Activated T-helper 2 cell treated with anti-CD3 and anti-CD28 coated beads, Interferon-gamma antibody, Interleukin-2, Interleukin-4, amounts not matched to agents 10 μg/mL and 5 μg/mL and 100 μg/mL, durations not matched to agents 14 hours and 24 hours and 36 hours (primary cell): Measurements from ENCODE around the gene NTMT1. TPM values are rescaled to one million over a fixed set of nuclear protein-coding genes. Genes with fewer than 3 reads are reported as not detected.

Experiments used
- DNase-seq: peaks from one replicate; pipeline ENCODE4 v3.0.0; 2021; ENCODE audit warnings: low spot score
- H3K27ac Mint-ChIP-seq: one replicate; pipeline ENCODE4 v1.8.0; 2021; ENCODE audit warnings: mixed read lengths
- H3K27me3 Mint-ChIP-seq: one replicate; pipeline ENCODE4 v1.8.0; 2021; ENCODE audit warnings: low read depth, mixed read lengths
- H3K36me3 Mint-ChIP-seq: one replicate; pipeline ENCODE4 v1.8.0; 2021; ENCODE audit warnings: low read depth, mixed read lengths
- H3K4me1 Mint-ChIP-seq: one replicate; pipeline ENCODE4 v1.8.0; 2021; ENCODE audit warnings: low read depth, mixed read lengths
- H3K4me3 Mint-ChIP-seq: one replicate; pipeline ENCODE4 v1.8.0; 2021; ENCODE audit warnings: low read depth, mild to moderate bottlenecking, moderate library complexity, mixed read lengths
- H3K9me3 Mint-ChIP-seq: one replicate; pipeline ENCODE4 v1.8.0; 2021; ENCODE audit warnings: mixed read lengths
- intact Hi-C: fragments of 100-400 bp; cut with micrococcal nuclease; formaldehyde crosslinking; loops from one replicate; pipeline ENCODE4 v1.15.1; 2023
- total RNA-seq: library from RNA; stranded (reverse); gene quantifications from 2 replicates; pipeline ENCODE4 v1.2.3, GENCODE V29; 2022

Gene NTMT1
- total RNA-seq, 1 donor from 2014 or later = 61.5 TPM

DNA sequence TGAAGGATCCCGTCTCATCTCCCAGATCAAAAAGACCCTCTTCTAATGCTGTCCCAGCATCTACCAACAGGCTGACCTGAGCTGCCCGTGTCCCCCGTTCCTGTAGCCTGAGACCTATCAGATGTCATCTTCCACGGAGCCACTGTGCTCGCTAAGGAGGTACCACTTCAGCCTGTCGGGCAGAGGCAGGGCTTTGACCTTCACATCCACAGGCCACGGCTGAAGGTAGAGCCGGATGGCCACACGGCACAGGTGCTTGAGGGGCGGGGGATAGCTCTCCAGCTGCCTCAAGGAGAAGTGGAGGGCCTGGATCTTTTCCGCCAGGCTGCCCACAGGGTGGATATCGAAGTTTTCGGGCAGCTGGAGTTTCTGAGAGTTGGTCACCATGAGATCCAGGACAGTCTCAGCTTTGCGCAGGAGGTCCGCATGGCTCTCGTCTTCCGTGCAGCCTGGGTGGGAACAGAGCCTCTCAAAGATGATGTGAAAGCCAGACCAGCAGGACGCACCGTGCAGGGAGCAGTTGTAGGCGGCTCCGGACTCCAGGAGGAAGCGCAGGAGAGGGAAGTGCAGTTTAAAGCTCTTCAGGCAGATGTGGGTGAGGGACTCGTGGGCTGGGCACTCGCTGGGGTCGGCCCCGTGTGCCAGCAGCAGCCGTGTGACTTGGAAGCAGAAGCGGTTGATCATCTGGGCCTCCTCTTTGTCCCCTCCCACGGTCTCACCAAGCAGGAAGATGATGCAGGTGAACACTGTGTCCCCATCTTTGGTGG lies 11.9 kb downstream of the NTMT1 start:
- Mint-ChIP-seq H3K4me1 (peaks cover 14% of the 10 kb centered on the region), H3K4me3 (no peak overlapping the region), H3K36me3 (peaks cover 39% of the 10 kb centered on the region), H3K9me3 (no peaks in the 10 kb centered on the region), H3K27ac (peak overlapping the region; percentile 34), H3K27me3 (no peaks in the 10 kb centered on the region)
- no peak for DNase-seq
- intact Hi-C loops = no loop called here

DNA sequence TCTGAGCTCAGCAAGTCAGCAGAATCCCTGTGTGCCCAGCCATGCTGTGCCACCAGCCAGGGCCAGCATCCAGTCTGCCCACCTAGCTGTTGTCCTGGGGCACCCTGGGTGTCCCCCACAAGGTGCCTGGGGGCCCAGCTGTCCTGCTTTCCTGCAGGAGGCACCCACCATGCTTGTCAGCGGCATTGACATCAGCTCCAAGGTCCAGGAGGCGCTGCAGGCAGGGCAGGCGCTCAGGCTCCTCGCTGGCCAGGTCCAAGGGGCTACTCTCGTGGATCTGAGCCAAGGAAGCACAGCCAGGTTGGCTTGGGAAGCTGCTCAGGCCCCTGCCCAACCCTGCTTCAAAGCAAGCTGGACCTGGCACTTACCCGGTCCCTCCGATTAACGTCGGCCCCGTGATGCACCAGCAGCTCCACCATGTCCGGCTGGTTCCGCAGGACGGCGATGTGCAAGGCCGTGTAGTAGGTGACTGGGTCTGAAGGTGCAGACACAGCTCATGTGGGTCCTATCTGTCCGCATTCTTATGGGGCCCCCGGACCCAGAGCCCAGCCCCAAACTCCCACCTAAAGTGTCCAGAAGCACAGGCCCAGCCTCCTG lies 13.2 kb downstream of the NTMT1 start:
- H3K27ac Mint-ChIP-seq = no peak overlapping the region
- H3K4me1 Mint-ChIP-seq = peaks cover 14% of the 10 kb centered on the region
- H3K4me3 Mint-ChIP-seq = no peak overlapping the region
- no peak for DNase-seq
- peaks cover 28% of the 10 kb centered on the region for H3K36me3 Mint-ChIP-seq
- no peaks in the 10 kb centered on the region for H3K27me3 Mint-ChIP-seq
- H3K9me3 Mint-ChIP-seq = no peaks in the 10 kb centered on the region
- intact Hi-C loops = no loop called here

- Mint-ChIP-seq H3K4me1 (peaks cover 14% of the 10 kb centered on the region), H3K27ac (no peak overlapping the region), H3K36me3 (peaks cover 28% of the 10 kb centered on the region), H3K27me3 (no peaks in the 10 kb centered on the region), H3K4me3 (peak overlapping the region; percentile 87), H3K9me3 (no peaks in the 10 kb centered on the region)
- no peak for DNase-seq
- intact Hi-C loops = loop anchor here (5.0 kb wide), 1 partner anchor 98 kb away; no protein-coding TSS in a partner anchor
Measured at GRCh38 chr9:129639756-129640085, 13.8 kb downstream of the NTMT1 start.

- Mint-ChIP-seq H3K27ac (no peak overlapping the region), H3K4me1 (peaks cover 14% of the 10 kb centered on the region), H3K36me3 (peaks cover 22% of the 10 kb centered on the region), H3K9me3 (no peaks in the 10 kb centered on the region), H3K4me3 (peak overlapping the region; percentile 87), H3K27me3 (no peaks in the 10 kb centered on the region)
- intact Hi-C loops = loop anchor here (5.0 kb wide), 1 partner anchor 97 kb away; no protein-coding TSS in a partner anchor
- no peak for DNase-seq
Measured at GRCh38 chr9:129640086-129640870, 14.3 kb downstream of the NTMT1 start.

DNA sequence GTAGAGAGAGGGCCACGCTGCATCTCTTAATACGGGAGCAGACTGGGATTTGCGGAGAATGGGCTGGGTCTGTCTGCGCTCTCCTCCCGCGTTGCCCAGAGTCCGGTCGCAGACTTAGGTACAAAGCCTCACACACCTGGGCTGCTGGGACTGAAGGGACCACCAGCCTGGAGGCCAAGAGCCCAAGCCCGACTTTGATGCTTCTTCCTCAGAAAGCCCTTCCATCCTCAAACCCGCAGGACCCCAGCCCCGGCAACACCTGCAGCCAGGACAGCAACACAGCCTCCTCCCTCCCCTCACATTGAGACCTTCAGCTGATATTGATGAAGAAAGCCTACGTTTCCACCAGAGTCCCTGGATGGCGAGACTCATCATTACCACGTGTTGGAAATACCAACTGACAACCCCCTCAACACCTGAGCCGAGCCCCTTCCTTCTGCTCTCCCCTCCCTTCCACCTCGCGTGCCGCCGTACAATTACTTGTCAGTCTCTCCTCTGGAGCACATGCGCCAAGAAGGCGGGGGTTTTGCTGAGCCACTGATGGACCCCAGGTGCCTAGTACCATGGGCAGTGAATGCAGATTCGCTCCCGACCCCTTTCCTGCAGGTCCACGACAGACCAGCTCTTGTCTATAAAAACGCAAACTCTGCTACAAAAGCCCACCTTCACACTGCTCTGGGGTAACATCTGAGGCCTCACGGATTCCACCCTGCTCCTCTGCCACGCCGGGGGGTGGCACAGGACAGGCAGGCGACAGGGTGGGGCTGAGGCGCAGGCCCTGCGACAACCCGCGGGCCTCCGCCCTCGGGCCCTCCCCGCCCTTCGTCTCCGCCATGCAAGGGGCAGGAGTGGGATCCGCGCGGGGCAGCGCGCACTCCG lies 15.1 kb downstream of the NTMT1 start:
- no peak for DNase-seq
- Mint-ChIP-seq H3K4me3 (peak overlapping the region; percentile 87), H3K4me1 (peaks cover 14% of the 10 kb centered on the region), H3K9me3 (no peaks in the 10 kb centered on the region), H3K27me3 (no peaks in the 10 kb centered on the region), H3K36me3 (peaks cover 16% of the 10 kb centered on the region), H3K27ac (peak overlapping the region; percentile 71)
- intact Hi-C loops = loop anchor here (5.0 kb wide), 1 partner anchor 96 kb away; no protein-coding TSS in a partner anchor

DNA sequence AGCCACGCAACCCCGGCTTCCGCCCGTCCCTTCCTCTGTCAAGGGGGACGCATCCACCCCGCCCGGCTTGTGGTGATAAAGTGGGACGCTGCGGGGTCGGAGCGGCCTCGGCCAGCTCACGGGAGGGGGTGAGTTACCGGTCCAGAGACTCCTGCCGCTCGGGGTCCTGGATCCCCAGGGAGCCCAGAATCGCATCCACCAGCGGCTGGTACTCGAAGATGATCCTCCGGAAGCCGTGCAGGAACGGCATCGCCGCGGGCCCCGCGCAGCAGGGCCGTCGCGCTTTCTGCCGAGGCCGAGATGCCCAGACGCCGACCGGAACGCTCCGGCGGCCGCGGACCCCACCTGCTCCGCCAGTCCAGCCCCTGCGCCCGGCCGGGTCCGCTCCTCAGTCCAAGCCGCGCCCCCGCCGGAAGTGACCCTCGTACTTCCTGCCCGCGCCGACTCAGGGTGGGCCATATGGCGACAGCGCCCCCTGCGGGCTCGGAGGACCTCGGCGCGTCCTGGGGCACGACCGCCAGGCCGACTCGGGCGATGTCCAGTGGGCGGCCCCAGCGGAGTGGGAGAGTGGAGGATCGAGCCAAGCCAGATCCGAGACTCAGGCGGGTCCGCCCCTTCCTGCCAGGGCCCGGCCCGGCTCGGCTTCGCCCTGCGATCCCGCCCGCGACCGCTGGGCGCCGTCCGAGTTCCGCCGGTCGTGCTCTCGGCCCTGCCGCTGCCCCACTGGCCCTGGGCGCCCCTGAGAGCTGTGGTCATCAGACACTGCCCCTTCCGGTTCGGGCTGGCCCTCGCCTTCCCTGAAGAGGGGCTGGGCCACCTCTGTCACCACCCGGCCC lies 16.0 kb downstream of the NTMT1 start, which contains the start of gene ASB6:
Gene ASB6 (minus strand): TSS at position 402 of the 836 bp plus-strand sequence. CDS start 152 bp downstream, at position 250.
- Mint-ChIP-seq H3K27ac (peak within 1 kb of the TSS; percentile 82), H3K36me3 (peaks cover 16% of the 10 kb centered on the region), H3K4me1 (peaks cover 14% of the 10 kb centered on the region), H3K9me3 (no peaks in the 10 kb centered on the region), H3K27me3 (no peaks in the 10 kb centered on the region), H3K4me3 (peak within 1 kb of the TSS; percentile 87)
- DNase-seq = peak; percentile 93
- intact Hi-C loops = loop anchor here (1.0 to 5.0 kb wide), 4 partner anchors 16 to 141 kb away; partner anchors contain the start of gene NTMT1

DNA sequence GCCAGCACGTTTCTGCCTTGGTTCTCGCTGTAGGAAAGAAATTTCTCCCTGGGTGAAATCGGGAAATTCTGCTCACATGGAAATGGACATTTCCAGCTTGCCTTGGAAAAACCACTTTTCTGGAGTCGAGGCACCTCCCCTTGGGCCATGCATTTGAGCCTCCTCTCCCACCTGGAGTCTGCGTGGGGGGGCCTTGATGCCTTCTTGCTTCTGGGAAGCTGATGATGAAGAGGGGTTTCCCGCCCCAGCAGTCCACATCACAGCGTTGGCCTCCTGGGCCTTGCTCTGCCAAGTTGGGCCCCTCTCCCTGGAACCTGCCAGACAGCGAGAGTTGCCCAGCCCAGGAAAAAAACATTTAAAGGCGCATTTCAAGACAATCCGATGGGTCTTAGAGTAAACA lies 17.7 kb downstream of the NTMT1 start:
- DNase-seq = no peak
- Mint-ChIP-seq H3K9me3 (no peaks in the 10 kb centered on the region), H3K4me3 (no peak overlapping the region)

DNA sequence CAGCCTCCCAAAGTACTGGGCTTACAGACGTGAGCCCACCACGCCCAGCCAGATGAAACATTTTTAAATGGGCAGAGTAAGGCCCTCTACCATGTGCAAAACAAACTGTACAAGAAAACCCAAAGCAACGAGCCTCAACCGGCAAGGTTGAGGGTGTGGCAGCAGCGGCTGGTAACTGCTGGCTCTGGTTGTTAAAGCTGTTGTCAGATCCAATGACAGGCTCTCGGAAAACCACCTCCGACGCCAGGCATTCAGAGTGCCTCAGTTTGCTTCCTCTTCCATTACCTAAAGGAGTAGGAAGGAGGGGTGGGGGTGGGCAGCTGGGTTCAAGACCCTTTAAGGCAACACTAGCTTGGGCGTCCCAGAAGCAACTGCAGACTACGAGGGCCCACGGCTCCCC lies 18.4 kb downstream of the NTMT1 start:
- Mint-ChIP-seq H3K9me3 (no peaks in the 10 kb centered on the region), H3K27ac (no peak overlapping the region)
- intact Hi-C loops = loop anchor here (5.0 kb wide), 1 partner anchor 93 kb away; no protein-coding TSS in a partner anchor

More for the DNA sequence above, 17.7 kb downstream of the NTMT1 start:
- H3K4me1 Mint-ChIP-seq = peaks cover 14% of the 10 kb centered on the region
- peaks cover 3% of the 10 kb centered on the region for H3K36me3 Mint-ChIP-seq
- no peaks in the 10 kb centered on the region for H3K27me3 Mint-ChIP-seq
- no peak overlapping the region for H3K27ac Mint-ChIP-seq
- intact Hi-C loops = loop anchor here (2.0 to 5.0 kb wide), 3 partner anchors 25 to 139 kb away; no protein-coding TSS in a partner anchor

GRCh38 chr9:129644902-129645301 lies 18.9 kb downstream of the NTMT1 start:
- Mint-ChIP-seq H3K4me3 (no peak overlapping the region), H3K36me3 (no peaks in the 10 kb centered on the region), H3K27ac (no peak overlapping the region), H3K9me3 (no peaks in the 10 kb centered on the region), H3K27me3 (no peaks in the 10 kb centered on the region), H3K4me1 (peaks cover 14% of the 10 kb centered on the region)
- DNase-seq = no peak
- intact Hi-C loops = loop anchor here (5.0 kb wide), 1 partner anchor 92 kb away; no protein-coding TSS in a partner anchor

More for the DNA sequence above, 18.4 kb downstream of the NTMT1 start:
- H3K4me1 Mint-ChIP-seq = peaks cover 14% of the 10 kb centered on the region
- H3K4me3 Mint-ChIP-seq = no peak overlapping the region
- DNase-seq = no peak
- peaks cover 2% of the 10 kb centered on the region for H3K36me3 Mint-ChIP-seq
- no peaks in the 10 kb centered on the region for H3K27me3 Mint-ChIP-seq

DNA sequence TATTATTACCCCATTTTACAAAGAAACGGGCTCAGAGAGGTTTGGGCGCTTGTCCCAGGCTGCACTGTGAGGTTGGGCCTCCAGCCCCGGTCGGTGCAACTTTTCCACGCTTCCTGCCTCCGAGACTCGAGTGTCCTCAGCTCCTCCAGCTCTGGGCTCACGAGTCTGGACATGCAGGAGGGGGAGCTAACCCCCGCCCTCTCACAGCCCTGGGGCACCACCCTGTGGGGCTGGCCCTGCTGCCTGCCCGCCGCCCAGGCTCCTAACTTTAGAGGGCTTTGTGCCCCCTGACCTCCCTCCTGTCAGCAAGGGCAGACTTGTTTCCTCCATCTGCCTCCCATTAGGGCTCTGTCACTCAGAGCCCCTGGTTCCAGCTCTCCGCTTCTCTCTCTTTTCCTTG lies 20.3 kb downstream of the NTMT1 start:
- Mint-ChIP-seq H3K4me1 (peaks cover 5% of the 10 kb centered on the region), H3K9me3 (no peaks in the 10 kb centered on the region), H3K27ac (no peak overlapping the region), H3K36me3 (no peaks in the 10 kb centered on the region), H3K27me3 (no peaks in the 10 kb centered on the region), H3K4me3 (no peak overlapping the region)
- DNase-seq = no peak
- intact Hi-C loops = no loop called here

DNA sequence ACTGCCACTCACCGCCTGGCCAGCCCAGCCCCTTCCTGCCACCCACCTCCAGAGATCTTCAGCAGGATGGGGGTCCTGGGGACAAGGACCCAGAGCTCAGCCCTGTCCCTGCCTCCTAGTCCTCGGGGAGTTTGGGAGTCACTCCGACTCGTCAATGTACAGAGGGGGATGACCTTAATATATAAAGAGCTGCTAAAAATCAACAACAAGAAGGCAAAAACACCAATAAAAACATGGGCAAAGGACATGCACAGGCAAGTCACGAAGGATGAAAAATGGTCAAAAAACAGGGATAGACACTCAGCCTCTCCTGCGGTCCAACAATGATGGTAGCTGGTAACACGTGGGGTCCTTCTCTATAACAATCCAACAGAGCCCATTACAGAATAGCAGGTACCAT lies 20.7 kb downstream of the NTMT1 start:
- no peaks in the 10 kb centered on the region for H3K36me3 Mint-ChIP-seq
- no peak overlapping the region for H3K4me3 Mint-ChIP-seq
- H3K27me3 Mint-ChIP-seq = no peaks in the 10 kb centered on the region
- intact Hi-C loops = no loop called here
- no peak overlapping the region for H3K27ac Mint-ChIP-seq
- no peaks in the 10 kb centered on the region for H3K9me3 Mint-ChIP-seq
- H3K4me1 Mint-ChIP-seq = peaks cover 3% of the 10 kb centered on the region
- DNase-seq = no peak
